GM12891 (cell line): ENCODE results near the gene TEKT4.
"Not testable (repeated sequence)": the region's sequence is repeated elsewhere in the genome, so short reads cannot be mapped to it uniquely, and the experiment has no call there.

ENCODE experiments used
- DNase-seq: peaks from one replicate; pipeline ENCODE4 v3.0.0; 2011; ENCODE audit warnings: low spot score; ENCODE audit not compliant: insufficient read length
- FAIRE-seq: peaks from 2 replicates; lab custom pipeline; 2011; peaks lifted over from hg19 to GRCh38; lab: Jason Lieb, UNC
- PAX5 ChIP-seq: IDR thresholded peaks from 2 replicates; pipeline ENCODE4 v1.6.1; 2011; ENCODE audit warnings: low read length, moderate library complexity, mild to moderate bottlenecking; ENCODE audit not compliant: insufficient read depth, severe bottlenecking
- POLR2A ChIP-seq: IDR thresholded peaks from 2 replicates; pipeline ENCODE4 v1.6.1; 2011; ENCODE audit warnings: low read depth, low read length, control low read depth
- POLR2AphosphoS5 ChIP-seq: IDR thresholded peaks from 2 replicates; pipeline ENCODE4 v1.6.1; 2011; ENCODE audit warnings: low read depth, low read length, control low read depth
- POU2F2 ChIP-seq: IDR thresholded peaks from 2 replicates; pipeline ENCODE4 v1.6.1; 2011; ENCODE audit warnings: low read depth, mild to moderate bottlenecking, control low read depth, low read length, moderate library complexity
- SPI1 ChIP-seq: IDR thresholded peaks from 2 replicates; pipeline ENCODE4 v1.6.1; 2011; ENCODE audit warnings: low read depth, low read length, control low read depth
- TAF1 ChIP-seq: IDR thresholded peaks from 2 replicates; pipeline ENCODE4 v1.6.1; 2011; ENCODE audit warnings: low read depth, low read length, control low read depth

The TEKT4 gene

DNA sequence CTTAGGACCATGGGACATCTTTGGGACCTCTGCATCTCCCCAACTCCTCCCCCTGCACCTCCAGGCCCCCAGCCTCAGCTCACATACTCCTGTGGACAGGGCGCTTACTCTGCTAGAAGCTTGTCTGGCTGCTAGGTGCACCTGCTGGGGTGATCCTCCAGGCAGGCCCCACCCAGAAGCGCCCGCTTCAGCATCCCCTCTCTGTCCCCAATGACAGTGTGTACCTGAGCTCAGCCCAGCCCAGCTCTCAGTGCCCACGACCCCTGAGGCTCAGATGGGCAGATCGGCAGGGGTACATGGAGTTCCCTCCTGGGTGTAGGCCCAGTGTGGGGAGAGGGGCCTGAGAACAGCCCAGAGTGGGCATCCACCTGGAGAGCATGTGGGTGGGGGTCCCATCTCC lies 5.9 kb downstream of the TEKT4 start:
- no peak for TF ChIP-seq TAF1
- TF ChIP-seq POLR2A = no peak
- no peak for TF ChIP-seq PAX5
- no peak for TF ChIP-seq POLR2AphosphoS5
- no peak for TF ChIP-seq SPI1
- TF ChIP-seq POU2F2 = no peak
- FAIRE-seq (no peak), DNase-seq (no peak)

DNA sequence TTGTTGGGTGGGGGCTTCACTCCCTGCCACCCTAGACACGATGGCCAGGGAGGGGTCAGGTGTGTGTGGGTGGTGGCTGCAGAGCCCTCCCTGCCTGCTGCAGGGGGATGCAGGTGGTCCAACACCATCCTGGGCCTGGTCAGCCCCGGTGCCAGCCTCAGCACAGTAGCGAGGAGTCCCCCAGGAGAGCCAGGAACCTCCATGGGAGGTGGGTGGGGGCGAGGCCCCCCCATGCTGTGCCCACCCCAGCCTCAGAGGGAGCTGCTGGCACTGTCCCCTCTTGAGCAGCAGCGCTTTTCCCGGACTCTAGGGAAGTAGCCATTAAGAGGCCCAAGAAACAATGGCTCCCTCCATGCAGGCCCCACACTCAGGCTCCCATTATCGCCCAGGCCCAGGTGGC lies 7.3 kb downstream of the TEKT4 start:
- not testable (repeated sequence) for DNase-seq, FAIRE-seq

DNA sequence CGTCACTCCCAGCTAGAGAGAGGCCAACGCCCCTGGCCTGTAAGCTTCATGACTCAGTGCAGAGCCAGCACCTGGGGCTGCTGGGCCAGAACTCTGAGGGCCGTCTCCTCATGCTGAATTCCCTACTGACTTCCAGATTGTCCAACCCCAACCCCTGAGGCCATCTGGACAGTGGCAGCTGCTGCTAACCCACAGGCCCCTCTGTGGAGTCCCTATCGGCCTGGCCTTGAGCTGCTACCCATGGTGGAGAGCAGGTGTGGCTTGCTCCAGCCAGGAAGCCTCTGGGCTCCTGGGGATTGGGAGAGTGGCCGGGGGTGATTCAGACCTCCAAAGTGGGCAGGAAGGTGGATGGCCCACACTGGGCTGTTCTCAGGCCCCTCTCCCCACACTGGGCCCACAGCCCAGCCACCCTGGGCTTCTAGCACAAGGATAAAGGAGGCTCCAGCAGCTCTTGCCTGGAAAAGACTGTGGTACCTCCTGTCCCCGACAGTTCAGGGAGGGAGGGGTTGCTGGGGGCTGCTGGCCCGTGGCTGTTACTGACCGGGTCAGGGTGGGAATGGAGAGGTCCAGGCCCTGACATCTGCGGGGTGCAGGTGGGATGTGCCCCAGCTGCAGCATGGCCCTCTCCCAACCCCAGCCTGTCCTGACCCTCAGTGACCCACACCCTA lies 8.2 kb downstream of the TEKT4 start:
- no peak for TF ChIP-seq POLR2A
- no peak for TF ChIP-seq PAX5
- TF ChIP-seq POU2F2 = no peak
- TF ChIP-seq TAF1 = no peak
- no peak for TF ChIP-seq POLR2AphosphoS5
- TF ChIP-seq SPI1 = no peak
- DNase-seq (no peak), FAIRE-seq (no peak)

DNA sequence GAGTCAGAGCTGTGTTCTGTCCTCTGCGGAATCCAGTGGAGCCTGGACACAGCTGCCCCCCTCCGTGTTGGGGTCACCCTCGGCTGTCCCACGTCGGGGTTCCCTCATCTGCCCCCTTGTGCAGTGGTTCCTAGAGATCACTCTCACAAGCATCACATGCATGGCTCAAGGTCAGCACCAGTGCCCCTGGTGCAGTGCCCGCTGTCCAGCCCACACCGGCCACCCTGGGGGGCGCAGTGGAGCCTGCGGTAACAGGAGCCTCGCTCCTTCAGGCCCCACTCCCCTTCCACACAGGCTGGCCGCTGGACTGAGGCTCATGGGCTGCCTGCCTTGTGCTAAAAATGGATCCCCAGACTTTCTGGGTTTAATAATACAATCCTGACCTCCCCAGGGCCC lies 8.8 kb downstream of the TEKT4 start:
- no peak for TF ChIP-seq TAF1
- no peak for TF ChIP-seq POU2F2
- no peak for TF ChIP-seq POLR2A
- no peak for TF ChIP-seq PAX5
- TF ChIP-seq SPI1 = no peak
- TF ChIP-seq POLR2AphosphoS5 = no peak
- FAIRE-seq (no peak), DNase-seq (no peak)

DNA sequence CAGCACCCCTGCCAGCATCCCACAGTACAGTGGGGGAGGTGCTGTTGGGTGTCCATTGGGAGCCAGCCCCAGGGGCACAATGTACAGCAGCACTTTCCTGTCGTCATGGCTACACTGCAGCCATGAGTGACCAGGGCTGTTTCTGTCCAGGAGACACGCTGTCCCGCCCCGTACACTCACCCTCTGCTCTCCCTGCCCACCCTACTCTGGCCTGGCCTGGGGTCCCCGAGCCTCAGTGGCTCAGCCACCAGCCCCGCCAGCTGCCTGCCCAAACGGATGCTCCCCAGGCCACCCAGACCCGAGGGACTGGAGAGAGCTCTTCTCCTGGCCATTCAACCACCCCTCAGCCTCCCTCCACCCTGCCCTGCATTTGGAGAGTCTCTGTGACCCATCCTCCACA lies 9.3 kb downstream of the TEKT4 start:
- TF ChIP-seq TAF1 (no peak), SPI1 (no peak), POU2F2 (no peak), POLR2A (no peak), PAX5 (no peak), POLR2AphosphoS5 (no peak)
- no peak for FAIRE-seq
- no peak for DNase-seq

DNA sequence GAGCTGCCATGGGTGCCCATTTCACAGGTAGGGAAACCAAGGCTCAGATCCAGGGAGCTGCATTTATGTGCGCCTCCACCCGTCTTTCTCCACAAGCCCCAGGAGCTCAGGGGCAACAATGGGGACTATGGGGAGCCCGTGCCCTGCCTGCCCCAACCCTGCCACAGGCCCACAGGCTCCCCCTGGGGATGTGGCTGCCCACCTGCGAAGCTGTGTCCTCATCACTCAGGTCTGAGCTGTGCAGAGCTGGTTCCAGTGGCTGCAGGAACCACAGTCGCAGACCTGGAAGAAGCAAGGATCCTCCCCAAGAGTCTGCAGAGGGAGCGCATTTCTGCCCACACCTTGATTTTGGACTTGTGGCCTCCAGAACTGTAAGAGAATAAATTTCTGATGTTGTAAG lies 9.8 kb downstream of the TEKT4 start:
- no peak for FAIRE-seq

DNA sequence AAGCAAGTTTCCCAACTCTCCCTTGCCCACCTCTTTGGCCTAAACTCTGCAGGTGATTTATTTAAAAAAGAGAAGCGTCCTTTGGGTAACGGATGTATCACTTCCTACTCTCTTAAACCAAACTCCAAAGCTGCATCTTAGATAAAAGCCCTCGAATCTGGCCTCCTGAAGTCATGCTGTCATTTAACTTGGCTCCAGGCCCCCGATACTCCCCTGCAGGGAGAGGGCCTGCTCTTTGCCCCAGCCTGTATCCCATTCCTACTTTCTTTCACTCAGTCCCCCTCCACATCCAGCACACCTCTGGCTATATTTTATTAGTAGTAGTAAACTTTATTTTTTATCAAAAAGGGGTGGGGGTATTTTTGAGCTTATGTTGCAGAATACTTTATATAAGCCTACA lies 19.0 kb downstream of the TEKT4 start:
- FAIRE-seq = no peak
- no peak for TF ChIP-seq POLR2AphosphoS5
- TF ChIP-seq TAF1 = no peak
- no peak for TF ChIP-seq PAX5
- TF ChIP-seq POLR2A = no peak
- DNase-seq = no peak

More for the DNA sequence above, 9.8 kb downstream of the TEKT4 start:
- TF ChIP-seq SPI1 (no peak), TAF1 (no peak), POLR2A (no peak), PAX5 (no peak), POU2F2 (no peak), POLR2AphosphoS5 (no peak)
- DNase-seq = no peak

DNA sequence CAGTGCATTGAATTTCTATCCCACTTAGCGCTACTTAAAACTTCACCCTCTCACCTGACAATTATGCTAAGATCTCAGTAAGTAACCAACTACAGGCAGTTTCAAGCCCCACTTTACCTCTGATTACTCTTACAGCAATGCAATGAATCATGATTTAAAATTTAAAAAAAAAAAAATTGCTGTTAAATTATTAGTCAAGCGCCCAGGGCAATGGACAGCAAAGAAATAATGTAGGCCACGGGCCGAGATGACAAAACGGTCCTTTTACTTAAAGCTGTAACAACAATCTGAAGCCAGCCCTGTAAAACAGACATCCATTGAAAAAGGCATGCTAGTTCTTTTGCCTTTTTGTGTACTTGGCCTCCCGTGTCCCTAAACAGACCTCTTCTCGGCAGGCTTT lies 24.0 kb downstream of the TEKT4 start:
- FAIRE-seq, DNase-seq: not testable (repeated sequence)

DNA sequence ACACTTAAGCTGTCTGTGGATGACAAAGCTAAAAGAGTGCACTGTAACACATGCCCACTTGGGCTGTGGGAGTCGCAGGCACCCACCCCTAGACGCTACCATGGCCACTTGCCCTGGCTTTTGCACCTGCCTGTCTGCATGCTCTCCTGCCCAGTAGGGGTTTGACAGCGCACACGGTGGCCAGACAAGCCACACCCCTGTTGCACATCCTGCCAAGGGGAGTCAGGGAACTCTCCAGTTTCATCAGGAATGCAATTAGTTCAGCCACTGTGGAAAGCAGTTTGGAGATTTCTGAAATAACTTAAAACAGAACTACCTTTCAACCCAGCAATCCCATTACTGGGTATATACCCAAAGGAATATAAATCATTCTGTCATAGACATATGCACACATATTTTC lies 35.7 kb downstream of the TEKT4 start:
- FAIRE-seq, DNase-seq: not testable (repeated sequence)

DNA sequence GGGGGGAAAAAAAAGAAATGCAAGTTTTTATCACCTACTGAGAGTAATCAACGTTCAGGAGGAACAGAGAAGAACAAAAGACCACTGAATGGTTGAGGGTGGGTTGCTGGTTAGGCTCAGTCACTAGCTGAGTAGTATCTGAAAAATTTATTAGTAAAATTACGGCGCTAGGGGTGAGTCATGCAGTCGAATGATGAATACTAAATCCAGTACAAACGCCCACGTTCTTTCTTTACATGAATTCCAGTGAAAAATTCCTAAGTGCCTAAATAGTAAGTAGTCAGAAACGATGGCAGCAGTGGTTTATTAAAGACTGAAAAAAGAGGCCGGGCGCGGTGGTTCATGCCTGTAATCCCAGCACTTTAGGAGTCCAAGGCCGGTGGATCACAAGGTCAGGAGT lies 52.0 kb downstream of the TEKT4 start:
- no peak for TF ChIP-seq POLR2AphosphoS5
- TF ChIP-seq SPI1 = no peak
- TF ChIP-seq POU2F2 = no peak
- no peak for TF ChIP-seq TAF1
- TF ChIP-seq POLR2A = no peak
- TF ChIP-seq PAX5 = no peak
- DNase-seq (no peak), FAIRE-seq (no peak)

DNA sequence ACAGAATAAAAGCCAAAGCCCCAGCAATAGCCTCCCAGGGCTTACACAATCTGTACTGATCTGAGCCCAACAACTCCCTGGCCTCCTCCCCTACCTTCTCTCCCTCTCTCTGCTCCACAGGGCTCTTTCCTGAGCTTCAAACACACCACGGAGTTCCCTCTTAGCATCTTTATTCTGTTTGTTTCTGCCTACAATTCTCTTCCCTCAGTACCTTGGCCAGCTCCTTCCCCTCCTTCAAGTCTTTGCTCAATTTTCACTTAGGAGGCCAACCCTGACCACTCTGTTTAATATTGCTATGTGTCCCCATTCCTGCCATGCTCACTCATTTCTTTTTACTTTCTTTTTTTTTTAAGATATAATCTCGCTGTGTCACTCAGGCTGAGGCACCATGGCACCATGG lies 53.8 kb downstream of the TEKT4 start:
- not testable (repeated sequence) for DNase-seq, FAIRE-seq
